OCI-LY3 (cell line): ENCODE results near the gene DDX25.

Experiments
- H2AFZ ChIP-seq: fragments of 200-600, 300-600 bp; shearing (Covaris generic); 2 replicates; pipeline ENCODE4 v1.6.0; 2014; ENCODE audit warnings: antibody characterized with exemption, low read depth, low read length
- H3K27ac ChIP-seq: fragments of 200-600, 300-600 bp; sonication (generic); 2 replicates; pipeline ENCODE4 v1.5.1; 2014; ENCODE audit warnings: mild to moderate bottlenecking, low read length, moderate library complexity, mixed read lengths
- H3K27me3 ChIP-seq: fragments of 200-600, 300-600 bp; sonication (generic); 2 replicates; pipeline ENCODE4 v1.6.1; 2014; ENCODE audit warnings: low read depth, low read length, mixed read lengths
- H3K36me3 ChIP-seq: fragments of 200-600, 300-600 bp; sonication (generic); replicated peaks from 2 replicates; pipeline ENCODE3; 2014; ENCODE audit warnings: low read depth, low read length, mixed read lengths
- H3K4me1 ChIP-seq: fragments of 300-600, 200-600 bp; sonication (generic); 2 replicates; pipeline ENCODE4 v1.6.1; 2014; ENCODE audit warnings: low read length, mixed read lengths
- H3K4me2 ChIP-seq: fragments of 200-600, 300-600 bp; sonication (generic); 2 replicates; pipeline ENCODE4 v1.6.1; 2014; ENCODE audit warnings: low read length, mixed read lengths
- H3K4me3 ChIP-seq: fragments of 300-600, 200-600 bp; sonication (generic); 2 replicates; pipeline ENCODE4 v1.5.1; 2014; ENCODE audit warnings: antibody characterized with exemption, mild to moderate bottlenecking, low read length, moderate library complexity
- H3K79me2 ChIP-seq: fragments of 300-600, 200-600 bp; shearing (Covaris generic); 2 replicates; pipeline ENCODE4 v1.6.1; 2014; ENCODE audit warnings: mild to moderate bottlenecking, low read length, mixed read lengths
- H3K9ac ChIP-seq: fragments of 300-600, 200-600 bp; shearing (Covaris generic); 2 replicates; pipeline ENCODE4 v1.6.0; 2014; ENCODE audit warnings: mild to moderate bottlenecking, low read length, moderate library complexity
- H3K9me3 ChIP-seq: fragments of 200-600, 300-600 bp; shearing (Covaris generic); 2 replicates; pipeline ENCODE4 v1.6.1; 2014; ENCODE audit warnings: low read length, mixed read lengths; ENCODE audit not compliant: insufficient read depth
- H4K20me1 ChIP-seq: fragments of 200-600, 300-600 bp; sonication (generic); 2 replicates; pipeline ENCODE4 v1.6.1; 2016; ENCODE audit warnings: low read length, mixed read lengths; ENCODE audit not compliant: insufficient read depth
- EZH2phosphoT487 ChIP-seq: fragments of 200-600 bp; shearing (Covaris generic); IDR thresholded peaks from 2 replicates; pipeline ENCODE4 v1.6.1; 2018; ENCODE audit warnings: antibody characterized with exemption, mixed run types, low read depth
- TF ChIP-seq, protein P1 (sequence below): fragments of 200-600, 300-600 bp; sonication (generic); IDR thresholded peaks from 2 replicates; pipeline ENCODE4 v1.5.1; 2014; ENCODE audit warnings: antibody characterized with exemption, low read length, low read depth

DDX25 gene

GRCh38 chr11:125916683-125917347, 12.5 kb downstream of the DDX25 start:
- no peaks in the 10 kb centered on the region for H3K36me3 ChIP-seq
- no peak overlapping the region for H3K4me3 ChIP-seq

DNA sequence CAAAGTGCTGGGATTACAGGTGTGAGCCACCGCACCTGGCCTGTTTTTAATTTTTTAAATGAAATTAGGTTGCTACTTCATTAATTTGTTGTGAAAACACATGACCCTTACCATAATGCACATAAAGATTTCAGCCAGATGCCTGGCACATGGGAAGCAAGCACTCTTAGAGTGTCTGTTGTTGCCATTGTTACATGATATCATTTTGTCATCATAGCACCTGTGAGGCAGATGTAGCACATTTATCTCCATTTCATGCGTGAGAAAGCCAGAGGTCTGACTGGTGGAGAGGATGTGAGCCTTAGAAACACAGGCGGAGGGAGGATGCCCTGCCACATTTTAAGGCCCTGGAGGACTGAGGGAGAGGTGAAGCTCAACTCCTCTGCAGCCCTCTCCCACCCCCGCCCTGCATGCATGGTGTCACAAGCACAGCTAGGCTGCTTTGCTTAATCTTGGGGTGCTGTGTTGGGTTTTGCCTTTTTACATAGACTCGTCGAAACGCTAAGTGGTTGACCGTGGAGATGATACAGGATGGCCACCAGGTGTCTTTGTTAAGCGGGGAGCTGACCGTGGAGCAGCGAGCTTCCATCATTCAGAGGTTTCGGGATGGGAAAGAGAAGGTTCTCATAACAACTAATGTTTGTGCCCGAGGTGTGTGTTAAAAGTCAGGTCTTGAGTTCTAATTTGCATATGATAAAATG, 14.0 kb downstream of the DDX25 start:
- no peak overlapping the region for H3K4me3 ChIP-seq
- H3K9me3 ChIP-seq: no peaks in the 10 kb centered on the region
- H3K27ac ChIP-seq: no peak overlapping the region
- H4K20me1 ChIP-seq: no peaks in the 10 kb centered on the region
- TF ChIP-seq, protein P1, sequence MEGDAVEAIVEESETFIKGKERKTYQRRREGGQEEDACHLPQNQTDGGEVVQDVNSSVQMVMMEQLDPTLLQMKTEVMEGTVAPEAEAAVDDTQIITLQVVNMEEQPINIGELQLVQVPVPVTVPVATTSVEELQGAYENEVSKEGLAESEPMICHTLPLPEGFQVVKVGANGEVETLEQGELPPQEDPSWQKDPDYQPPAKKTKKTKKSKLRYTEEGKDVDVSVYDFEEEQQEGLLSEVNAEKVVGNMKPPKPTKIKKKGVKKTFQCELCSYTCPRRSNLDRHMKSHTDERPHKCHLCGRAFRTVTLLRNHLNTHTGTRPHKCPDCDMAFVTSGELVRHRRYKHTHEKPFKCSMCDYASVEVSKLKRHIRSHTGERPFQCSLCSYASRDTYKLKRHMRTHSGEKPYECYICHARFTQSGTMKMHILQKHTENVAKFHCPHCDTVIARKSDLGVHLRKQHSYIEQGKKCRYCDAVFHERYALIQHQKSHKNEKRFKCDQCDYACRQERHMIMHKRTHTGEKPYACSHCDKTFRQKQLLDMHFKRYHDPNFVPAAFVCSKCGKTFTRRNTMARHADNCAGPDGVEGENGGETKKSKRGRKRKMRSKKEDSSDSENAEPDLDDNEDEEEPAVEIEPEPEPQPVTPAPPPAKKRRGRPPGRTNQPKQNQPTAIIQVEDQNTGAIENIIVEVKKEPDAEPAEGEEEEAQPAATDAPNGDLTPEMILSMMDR: no peak
- no peak for TF ChIP-seq EZH2phosphoT487
- peaks cover 6% of the 10 kb centered on the region; the same call in 1 of the 2 replicates for H3K4me1 ChIP-seq
- H3K27me3 ChIP-seq: peaks cover 22% of the 10 kb centered on the region
- no peak overlapping the region for H3K4me2 ChIP-seq
- H3K36me3 ChIP-seq: no peaks in the 10 kb centered on the region
- no peak overlapping the region for H2AFZ ChIP-seq
- H3K9ac ChIP-seq: no peak overlapping the region
- no peaks in the 10 kb centered on the region for H3K79me2 ChIP-seq

More at GRCh38 chr11:125916683-125917347, 12.5 kb downstream of the DDX25 start:
- no peak overlapping the region for H3K9ac ChIP-seq
- peaks cover 17% of the 10 kb centered on the region for H3K27me3 ChIP-seq
- H4K20me1 ChIP-seq: no peaks in the 10 kb centered on the region
- no peak overlapping the region for H3K27ac ChIP-seq
- H2AFZ ChIP-seq: no peak overlapping the region
- no peak for TF ChIP-seq EZH2phosphoT487
- TF ChIP-seq, protein P1: no peak
- no peaks in the 10 kb centered on the region for H3K9me3 ChIP-seq
- H3K4me1 ChIP-seq: peaks cover 4% of the 10 kb centered on the region; the same call in 1 of the 2 replicates
- no peaks in the 10 kb centered on the region for H3K79me2 ChIP-seq
- H3K4me2 ChIP-seq: no peak overlapping the region

GRCh38 chr11:125921042-125921441, 16.7 kb downstream of the DDX25 start:
- Histone ChIP-seq H3K9ac (no peak overlapping the region), H3K4me3 (no peak overlapping the region), H3K36me3 (no peaks in the 10 kb centered on the region), H2AFZ (no peak overlapping the region), H3K27ac (no peak overlapping the region), H4K20me1 (no peaks in the 10 kb centered on the region), H3K27me3 (peaks cover 36% of the 10 kb centered on the region), H3K9me3 (no peaks in the 10 kb centered on the region), H3K79me2 (no peaks in the 10 kb centered on the region), H3K4me1 (peaks cover 8% of the 10 kb centered on the region; the same call in 1 of the 2 replicates), H3K4me2 (no peak overlapping the region)
- TF ChIP-seq EZH2phosphoT487: no peak
- TF ChIP-seq, protein P1: no peak

DNA sequence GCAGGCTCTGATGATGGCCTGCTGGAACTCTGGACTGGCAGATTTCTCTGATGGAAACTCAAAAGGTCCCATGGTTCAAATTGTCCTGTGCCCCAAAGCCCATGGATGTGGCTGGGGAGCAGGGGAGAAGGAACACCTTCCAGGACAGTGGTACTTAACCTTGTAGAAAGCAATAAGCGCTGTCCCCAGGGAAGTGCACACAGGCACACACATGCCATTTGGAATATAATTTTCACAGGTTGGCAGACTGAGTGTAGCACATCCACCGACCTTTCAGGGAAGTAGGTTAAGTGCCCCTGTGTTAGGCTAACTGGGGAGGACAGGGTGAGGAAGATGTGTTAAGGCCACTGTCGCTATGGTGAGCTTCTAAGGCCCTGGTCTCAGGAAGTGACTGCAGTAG, 17.8 kb downstream of the DDX25 start:
- Histone ChIP-seq H3K9me3 (no peaks in the 10 kb centered on the region), H3K9ac (no peak overlapping the region), H3K4me2 (no peak overlapping the region), H3K27me3 (peaks cover 45% of the 10 kb centered on the region), H3K27ac (no peak overlapping the region), H3K4me3 (no peak overlapping the region), H4K20me1 (no peaks in the 10 kb centered on the region), H3K79me2 (no peaks in the 10 kb centered on the region), H3K36me3 (no peaks in the 10 kb centered on the region), H3K4me1 (0 out of 2 replicates have a peak, but pooled peaks cover 4% of the 10 kb centered on the region), H2AFZ (no peak overlapping the region)
- TF ChIP-seq, protein P1: no peak
- no peak for TF ChIP-seq EZH2phosphoT487
